Measurements from ENCODE around the gene UBE2V1. TPM values are rescaled to one million over a fixed set of nuclear protein-coding genes. Genes with fewer than 3 reads are reported as not detected.
A peak's percentile ranks its signal among the peaks of the same experiment; 100 is the strongest.

The UBE2V1 gene
- total and polyA plus RNA-seq, 2 experiments from 2014 or later, result 64.0 to 112 TPM

GRCh38 chr20:50041246-50041873, 71.6 kb downstream of the UBE2V1 start:
- no peak for TF ChIP-seq EZH2phosphoT487 (IDR thresholded peaks at IDR 0.05; ENCODE audit: low read depth, severe bottlenecking, unreplicated experiment)
- no peak for TF ChIP-seq CTCF (IDR thresholded peaks at IDR 0.05; ENCODE audit: poor library complexity)
- no peak for TF ChIP-seq EZH2 (IDR thresholded peaks at IDR 0.05; ENCODE audit: borderline replicate concordance)
- Histone ChIP-seq H3K27ac (peak overlapping the region; percentile 32), H3K27me3 (no peaks in the 10 kb centered on the region)

GRCh38 chr20:50040432-50041245, 72.3 kb downstream of the UBE2V1 start:
- WGBS (ENCODE audit: low lambda C conversion rate, missing lambda C conversion rate), result 63% methylated on average over 15 of the region's 17 CpGs
- H4K20me1 ChIP-seq (ENCODE audit: insufficient read depth, poor library complexity, severe bottlenecking), result no peaks in the 10 kb centered on the region
- no peaks in the 10 kb centered on the region for H3K27me3 ChIP-seq
- peak overlapping the region; percentile 32 for H3K27ac ChIP-seq
- no peaks in the 10 kb centered on the region for H3K79me2 ChIP-seq
- H3K36me3 ChIP-seq (replicated peaks; ENCODE audit: insufficient read depth, low read depth), result no peaks in the 10 kb centered on the region
- DNase-seq (ENCODE audit: low spot score), result no peak
- H3K9me3 ChIP-seq (ENCODE audit: low read depth), result no peaks in the 10 kb centered on the region
- peaks cover 12% of the 10 kb centered on the region for H3K4me1 ChIP-seq (ENCODE audit: insufficient read depth)
- peak overlapping the region; percentile 4 for H2AFZ ChIP-seq
- H3K4me2 ChIP-seq, result no peak overlapping the region
- no peak overlapping the region for H3K4me3 ChIP-seq
- no peaks in the 10 kb centered on the region for H3K9me2 ChIP-seq (replicated peaks; ENCODE audit: insufficient read depth)
- TF ChIP-seq CTCF (IDR thresholded peaks at IDR 0.05; ENCODE audit: poor library complexity) (no peak), EZH2 (IDR thresholded peaks at IDR 0.05; ENCODE audit: borderline replicate concordance) (no peak), EZH2phosphoT487 (IDR thresholded peaks at IDR 0.05; ENCODE audit: low read depth, severe bottlenecking, unreplicated experiment) (no peak)

More at GRCh38 chr20:50041246-50041873, 71.6 kb downstream of the UBE2V1 start:
- Histone ChIP-seq H3K4me3 (no peak overlapping the region), H3K9me2 (replicated peaks; ENCODE audit: insufficient read depth) (no peaks in the 10 kb centered on the region), H3K4me2 (no peak overlapping the region), H3K36me3 (replicated peaks; ENCODE audit: insufficient read depth, low read depth) (no peaks in the 10 kb centered on the region), H3K9me3 (ENCODE audit: low read depth) (no peaks in the 10 kb centered on the region), H3K79me2 (no peaks in the 10 kb centered on the region), H4K20me1 (ENCODE audit: insufficient read depth, poor library complexity, severe bottlenecking) (no peaks in the 10 kb centered on the region), H3K4me1 (ENCODE audit: insufficient read depth) (peaks cover 12% of the 10 kb centered on the region), H2AFZ (peak overlapping the region; percentile 4)
- WGBS (ENCODE audit: low lambda C conversion rate, missing lambda C conversion rate), result 75% methylated on average over 16 of the region's 16 CpGs
- no peak for DNase-seq (ENCODE audit: low spot score)

- H3K4me3 ChIP-seq, result no peak overlapping the region
- H3K4me1 ChIP-seq (ENCODE audit: insufficient read depth), result peaks cover 12% of the 10 kb centered on the region
- no peaks in the 10 kb centered on the region for H3K9me2 ChIP-seq (replicated peaks; ENCODE audit: insufficient read depth)
- peak overlapping the region; percentile 32 for H3K27ac ChIP-seq
- H3K79me2 ChIP-seq, result no peaks in the 10 kb centered on the region
- TF ChIP-seq CTCF (IDR thresholded peaks at IDR 0.05; ENCODE audit: poor library complexity), result no peak
- DNase-seq (ENCODE audit: low spot score), result no peak
- no peaks in the 10 kb centered on the region for H3K9me3 ChIP-seq (ENCODE audit: low read depth)
- WGBS (ENCODE audit: low lambda C conversion rate, missing lambda C conversion rate), result 42% methylated on average over 10 of the region's 10 CpGs
- H3K4me2 ChIP-seq, result no peak overlapping the region
- no peaks in the 10 kb centered on the region for H3K36me3 ChIP-seq (replicated peaks; ENCODE audit: insufficient read depth, low read depth)
- no peaks in the 10 kb centered on the region for H4K20me1 ChIP-seq (ENCODE audit: insufficient read depth, poor library complexity, severe bottlenecking)
- no peaks in the 10 kb centered on the region for H3K27me3 ChIP-seq
- no peak overlapping the region for H2AFZ ChIP-seq
Observed at GRCh38 chr20:50039706-50040431, 73.1 kb downstream of the UBE2V1 start.
